Measurements from ENCODE around the gene ITPR3. TPM values are rescaled to one million over a fixed set of nuclear protein-coding genes. Genes with fewer than 3 reads are reported as not detected.

Gene ITPR3
- total and polyA plus RNA-seq, 2 of the 13 experiments (the other 11 are each of a cell fraction or from before 2014, with no cell fraction given), result 3.8 to 21.4 TPM

GRCh38 chr6:33590531-33591198 is 30.5 kb upstream of the ITPR3 start (continued):
- TF ChIP-seq HNF1A (IDR thresholded peaks at IDR 0.05; ENCODE audit: low read depth) (no peak), HNF1A (CRISPR knock-in tag; IDR thresholded peaks at IDR 0.05; ENCODE audit: borderline replicate concordance) (no peak; the same call in 1 of the 2 replicates), ZNF326 (CRISPR knock-in tag; IDR thresholded peaks at IDR 0.05; ENCODE audit: borderline replicate concordance) (no peak), ZFP90 (CRISPR knock-in tag; IDR thresholded peaks at IDR 0.05; ENCODE audit: borderline replicate concordance) (no peak), NR2F6 (IDR thresholded peaks at IDR 0.05) (peak; percentile 86), NR2F6 (CRISPR knock-in tag; IDR thresholded peaks at IDR 0.05) (peak; percentile 92), ZSCAN21 (CRISPR knock-in tag; IDR thresholded peaks at IDR 0.05; ENCODE audit: borderline replicate concordance) (peak; percentile 8; the same call in 1 of the 2 replicates), ZNF446 (CRISPR knock-in tag; IDR thresholded peaks at IDR 0.05) (peak; percentile 74; the same call in 1 of the 2 replicates)

Data from HepG2 (cell line).